HepG2 (cell line): ENCODE results near the gene CTU2. TPM values are rescaled to one million over a fixed set of nuclear protein-coding genes. Genes with fewer than 3 reads are reported as not detected.

Source experiments
- AHR ChIP-seq: IDR thresholded peaks from 2 replicates; pipeline ENCODE4 v1.6.1; 2018; ENCODE audit warnings: missing genetic modification reagents, missing compliant biosample characterization
- ELF3 ChIP-seq: IDR thresholded peaks from 2 replicates; pipeline ENCODE4 v1.6.1; 2016; ENCODE audit warnings: missing genetic modification reagents, missing compliant biosample characterization
- MAFF ChIP-seq: IDR thresholded peaks from 2 replicates; pipeline ENCODE4 v1.6.1; 2011; ENCODE audit warnings: low read depth, low read length, improper control_type of control experiment
- MBNL3 ChIP-seq: fragments of 250-450 bp; sonication (Bioruptor Pico); conservative IDR thresholded peaks from 2 replicates; pipeline ENCODE4 v1.8.0; 2022; ENCODE audit warnings: mild to moderate bottlenecking, inconsistent platforms
- MTA3 ChIP-seq: sonication (generic); formaldehyde crosslinking; IDR thresholded peaks from 2 replicates; pipeline ENCODE4 v1.4.0; 2020; ENCODE audit warnings: missing genetic modification reagents
- NONO ChIP-seq, 2 experiments: fragments of 450-650 bp in 1 of 2; sonication (generic) in 1 of 2; formaldehyde crosslinking in 1 of 2; IDR thresholded peaks in 1 of 2; conservative IDR thresholded peaks in 1 of 2; 2 replicates each; pipeline versions ENCODE4 v1.6.1 to v1.8.0; 2017 to 2022; ENCODE audit warnings: mild to moderate bottlenecking in 1 of 2, missing genetic modification reagents in 1 of 2, moderate library complexity in 1 of 2
- PBX3 ChIP-seq: sonication (generic); formaldehyde crosslinking; IDR thresholded peaks from 2 replicates; pipeline ENCODE4 v1.8.1; 2023; ENCODE audit warnings: missing genetic modification reagents, inconsistent platforms, borderline replicate concordance
- PHF21A ChIP-seq: sonication (generic); formaldehyde crosslinking; IDR thresholded peaks from 2 replicates; pipeline ENCODE4 v1.5.0; 2020; ENCODE audit warnings: mild to moderate bottlenecking, missing genetic modification reagents
- POLR2AphosphoS2 ChIP-seq: IDR thresholded peaks from 2 replicates; pipeline ENCODE4 v1.6.1; 2011; ENCODE audit warnings: low read depth, low read length, improper control_type of control experiment
- RXRA ChIP-seq: sonication (generic); formaldehyde crosslinking; IDR thresholded peaks from 2 replicates; pipeline ENCODE4 v1.5.1; 2020; ENCODE audit warnings: missing genetic modification reagents
- TAF15 ChIP-seq: fragments of 200-400 bp; formaldehyde crosslinking; IDR thresholded peaks from one replicate; pipeline ENCODE4 v1.6.1; 2018; ENCODE audit warnings: mild to moderate bottlenecking, low read depth, low read length; ENCODE audit not compliant: poor library complexity, severe bottlenecking
- ZFP36L2 ChIP-seq: sonication (generic); formaldehyde crosslinking; IDR thresholded peaks from 2 replicates; pipeline ENCODE4 v1.4.0; 2020; ENCODE audit warnings: missing genetic modification reagents
- ZNF142 ChIP-seq: sonication (generic); formaldehyde crosslinking; IDR thresholded peaks from 2 replicates; pipeline ENCODE4 v1.4.0; 2020; ENCODE audit warnings: missing genetic modification reagents
- ZNF224 ChIP-seq: sonication (generic); formaldehyde crosslinking; IDR thresholded peaks from 2 replicates; pipeline ENCODE4 v1.5.0; 2020; ENCODE audit warnings: mild to moderate bottlenecking, missing genetic modification reagents
- ZNF292 ChIP-seq: sonication (generic); formaldehyde crosslinking; IDR thresholded peaks from 2 replicates; pipeline ENCODE4 v1.8.1; 2022; ENCODE audit warnings: mild to moderate bottlenecking, low read depth, missing genetic modification reagents, borderline replicate concordance
- ZNF468 ChIP-seq: sonication (generic); formaldehyde crosslinking; IDR thresholded peaks from 2 replicates; pipeline ENCODE4 v1.8.0; 2022; ENCODE audit warnings: mild to moderate bottlenecking, moderate library complexity, missing genetic modification reagents
- polyA plus RNA-seq, 8 experiments: library from polyadenylated mRNA; depleted of rRNA in 3 of 8; stranded (reverse) in 7 of 8; unstranded in 1 of 8; fragments of >200 nt; fragmentation: Illumina TruSeq in 4 of 8; extraction: Trizol in 4 of 8; gene quantifications; 2 replicates each; pipeline versions ENCODE4 v1.2.1 to v1.2.3, GENCODE V29; 2011 to 2016; ENCODE audit warnings: low read depth in 4 of 8, missing spikeins in 1 of 8, mixed read lengths in 1 of 8; ENCODE audit not compliant: insufficient read depth in 1 of 8
- total RNA-seq, 5 experiments: library from RNA; depleted of rRNA; stranded (reverse); fragments of >200 nt; fragmentation: Illumina TruSeq; extraction: Trizol; gene quantifications; 2 replicates each; pipeline ENCODE4 v1.2.3, GENCODE V29; 2016; ENCODE audit warnings: low read depth in 1 of 5
- TF ChIP-seq, protein P1 (sequence below): sonication (generic); formaldehyde crosslinking; IDR thresholded peaks from 2 replicates; pipeline ENCODE4 v1.4.0; 2020; ENCODE audit warnings: mild to moderate bottlenecking, low read depth, missing genetic modification reagents
- TF ChIP-seq, protein P2 (sequence below): sonication (generic); formaldehyde crosslinking; IDR thresholded peaks from 2 replicates; pipeline ENCODE4 v1.5.0; 2020; ENCODE audit warnings: mild to moderate bottlenecking, missing genetic modification reagents

The CTU2 gene
- total and polyA plus RNA-seq, 2 of the 13 experiments (the other 11 are each of a cell fraction or from before 2014, with no cell fraction given): 13.3 to 21.9 TPM

- no peak for TF ChIP-seq PHF21A (CRISPR knock-in tag)
- no peak for TF ChIP-seq ZNF292 (CRISPR knock-in tag)
- no peak for TF ChIP-seq ZNF224 (CRISPR knock-in tag)
- TF ChIP-seq ZNF142 (CRISPR knock-in tag): peak; percentile 29; the same call in 1 of the 2 replicates
- TF ChIP-seq NONO (IDR thresholded peaks at IDR 0.05): no peak
- TF ChIP-seq NONO (CRISPR knock-in tag; conservative IDR thresholded peaks at IDR 0.05): 0 out of 2 replicates have a peak, but pooled peaks have one; percentile 58
- TF ChIP-seq ZFP36L2 (CRISPR knock-in tag): no peak
- TF ChIP-seq POLR2AphosphoS2: no peak
- TF ChIP-seq PBX3 (CRISPR knock-in tag): no peak
- TF ChIP-seq MAFF: no peak
- TF ChIP-seq AHR (CRISPR knock-in tag): no peak
- TF ChIP-seq MBNL3 (CRISPR knock-in tag): no peak
- TF ChIP-seq ELF3 (CRISPR knock-in tag): 0 out of 2 replicates have a peak, but pooled peaks have one; percentile 17
- no peak for TF ChIP-seq TAF15
- 0 out of 2 replicates have a peak, but pooled peaks have one; percentile 18 for TF ChIP-seq RXRA
- TF ChIP-seq, protein P1, sequence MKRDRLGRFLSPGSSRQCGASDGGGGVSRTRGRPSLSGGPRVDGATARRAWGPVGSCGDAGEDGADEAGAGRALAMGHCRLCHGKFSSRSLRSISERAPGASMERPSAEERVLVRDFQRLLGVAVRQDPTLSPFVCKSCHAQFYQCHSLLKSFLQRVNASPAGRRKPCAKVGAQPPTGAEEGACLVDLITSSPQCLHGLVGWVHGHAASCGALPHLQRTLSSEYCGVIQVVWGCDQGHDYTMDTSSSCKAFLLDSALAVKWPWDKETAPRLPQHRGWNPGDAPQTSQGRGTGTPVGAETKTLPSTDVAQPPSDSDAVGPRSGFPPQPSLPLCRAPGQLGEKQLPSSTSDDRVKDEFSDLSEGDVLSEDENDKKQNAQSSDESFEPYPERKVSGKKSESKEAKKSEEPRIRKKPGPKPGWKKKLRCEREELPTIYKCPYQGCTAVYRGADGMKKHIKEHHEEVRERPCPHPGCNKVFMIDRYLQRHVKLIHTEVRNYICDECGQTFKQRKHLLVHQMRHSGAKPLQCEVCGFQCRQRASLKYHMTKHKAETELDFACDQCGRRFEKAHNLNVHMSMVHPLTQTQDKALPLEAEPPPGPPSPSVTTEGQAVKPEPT (CRISPR knock-in tag): peak; percentile 75; the same call in 1 of the 2 replicates
- TF ChIP-seq ZNF468: no peak; the same call in 1 of the 2 replicates
- TF ChIP-seq, protein P2, sequence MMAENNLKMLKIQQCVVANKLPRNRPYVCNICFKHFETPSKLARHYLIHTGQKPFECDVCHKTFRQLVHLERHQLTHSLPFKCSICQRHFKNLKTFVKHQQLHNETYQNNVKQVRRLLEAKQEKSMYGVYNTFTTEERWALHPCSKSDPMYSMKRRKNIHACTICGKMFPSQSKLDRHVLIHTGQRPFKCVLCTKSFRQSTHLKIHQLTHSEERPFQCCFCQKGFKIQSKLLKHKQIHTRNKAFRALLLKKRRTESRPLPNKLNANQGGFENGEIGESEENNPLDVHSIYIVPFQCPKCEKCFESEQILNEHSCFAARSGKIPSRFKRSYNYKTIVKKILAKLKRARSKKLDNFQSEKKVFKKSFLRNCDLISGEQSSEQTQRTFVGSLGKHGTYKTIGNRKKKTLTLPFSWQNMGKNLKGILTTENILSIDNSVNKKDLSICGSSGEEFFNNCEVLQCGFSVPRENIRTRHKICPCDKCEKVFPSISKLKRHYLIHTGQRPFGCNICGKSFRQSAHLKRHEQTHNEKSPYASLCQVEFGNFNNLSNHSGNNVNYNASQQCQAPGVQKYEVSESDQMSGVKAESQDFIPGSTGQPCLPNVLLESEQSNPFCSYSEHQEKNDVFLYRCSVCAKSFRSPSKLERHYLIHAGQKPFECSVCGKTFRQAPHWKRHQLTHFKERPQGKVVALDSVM: no peak
- no peak for TF ChIP-seq MTA3 (CRISPR knock-in tag)
Observed at GRCh38 chr16:88686439-88687253, 19.7 kb upstream of the CTU2 start, which contains the start of gene SNAI3 (continued).
